NOMO-1 (cell line): ENCODE results near the gene FAM229B.
"Not testable (repeated sequence)": the region's sequence is repeated elsewhere in the genome, so short reads cannot be mapped to it uniquely, and the experiment has no call there.

Experiments used
- DNase-seq, 2 experiments: peaks; one replicate each; lab custom pipeline; 2025; ENCODE audit not compliant: unreplicated experiment in 2 of 2; lab: John Stamatoyannopoulos, UW

Gene FAM229B

DNA sequence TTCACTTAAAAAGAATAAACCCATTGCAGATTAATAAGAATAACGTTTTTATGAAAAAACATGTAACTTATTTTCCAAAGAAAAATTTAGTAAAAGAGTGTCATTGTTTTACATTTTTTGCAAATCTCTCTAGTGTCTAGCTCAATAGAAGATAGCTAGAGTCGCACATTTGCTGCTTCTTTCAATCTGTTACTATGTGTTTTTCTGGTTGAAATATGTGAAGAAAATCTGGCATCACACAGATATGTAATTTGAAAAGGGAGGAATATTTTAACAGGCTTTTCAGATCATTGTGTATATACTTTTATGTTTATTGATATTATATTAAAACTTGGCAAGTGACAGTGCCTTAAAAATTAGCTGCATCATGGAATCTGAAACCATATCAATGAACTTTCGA, 24.4 kb upstream of the FAM229B start:
- no peak for DNase-seq

GRCh38 chr6:112065426-112065986, 21.9 kb upstream of the FAM229B start:
- DNase-seq, result no peak

- DNase-seq, result no peak
Observed at GRCh38 chr6:112066606-112067005, 20.8 kb upstream of the FAM229B start.

DNA sequence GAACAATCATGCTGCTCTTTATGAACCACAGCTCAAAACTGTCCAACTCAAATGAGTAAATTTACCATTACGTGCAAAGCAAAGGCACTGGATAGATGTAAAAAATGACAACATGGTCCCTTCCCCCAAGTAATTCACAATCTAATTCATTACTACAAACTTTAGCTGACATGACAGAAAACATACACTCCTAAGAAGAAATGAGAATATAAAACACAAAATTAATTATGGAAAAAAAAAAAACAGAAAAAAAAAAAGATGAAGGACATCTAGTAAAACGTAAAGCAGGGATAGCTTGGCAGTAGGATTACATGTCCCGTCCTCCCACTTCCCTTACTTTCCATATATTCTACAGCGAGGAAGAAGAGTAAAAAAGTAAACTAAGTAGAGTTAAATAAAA, 5.8 kb upstream of the FAM229B start:
- DNase-seq, result no peak

- no peak for DNase-seq
Observed at GRCh38 chr6:112085286-112086065, 1.9 kb upstream of the FAM229B start.

GRCh38 chr6:112086744-112087135, 651 bp upstream of the FAM229B start:
- DNase-seq, result peak; percentile 40 to 50

GRCh38 chr6:112087916-112088315, 525 bp downstream of the FAM229B start:
- no peak for DNase-seq

DNA sequence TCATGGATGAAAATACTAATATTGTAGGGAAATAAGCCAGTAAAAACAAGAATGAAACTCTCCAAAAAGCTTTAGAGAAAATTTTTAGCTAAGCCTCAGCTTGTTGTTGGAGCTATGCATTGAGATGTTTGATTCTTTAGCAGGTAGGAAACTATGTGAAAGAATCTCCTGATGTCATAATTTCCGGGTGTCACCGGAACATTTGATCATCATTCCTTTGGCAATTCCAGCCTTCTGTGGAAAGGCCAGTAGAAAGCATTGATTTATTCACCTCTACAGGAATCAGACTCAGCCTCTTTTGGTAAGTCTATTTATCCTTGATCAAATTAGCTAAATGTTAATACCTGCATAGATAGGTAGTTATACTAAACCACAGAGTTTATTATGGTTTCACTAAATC, 9.5 kb downstream of the FAM229B start:
- DNase-seq, result no peak

GRCh38 chr6:112100561-112100960, 13.2 kb downstream of the FAM229B start:
- no peak for DNase-seq

DNA sequence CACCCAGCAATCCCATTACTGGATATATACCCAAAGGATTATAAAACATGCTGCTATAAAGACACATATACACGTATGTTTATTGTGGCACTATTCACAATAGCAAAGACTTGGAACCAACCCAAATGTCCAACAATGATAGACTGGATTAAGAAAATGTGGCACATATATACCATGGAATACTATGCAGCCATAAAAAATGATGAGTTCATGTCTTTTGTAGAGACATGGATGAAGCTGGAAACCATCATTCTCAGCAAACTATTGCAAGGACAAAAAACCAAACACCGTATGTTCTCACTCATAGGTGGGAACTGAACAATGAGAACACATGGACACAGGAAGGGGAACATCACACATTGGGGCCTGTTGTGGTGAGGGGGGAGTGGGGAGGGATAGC, 18.6 kb downstream of the FAM229B start:
- DNase-seq, result not testable (repeated sequence)

GRCh38 chr6:112106562-112106961, 19.2 kb downstream of the FAM229B start:
- DNase-seq, result no peak

- no peak for DNase-seq
Observed at GRCh38 chr6:112109262-112109661, 21.9 kb downstream of the FAM229B start.

DNA sequence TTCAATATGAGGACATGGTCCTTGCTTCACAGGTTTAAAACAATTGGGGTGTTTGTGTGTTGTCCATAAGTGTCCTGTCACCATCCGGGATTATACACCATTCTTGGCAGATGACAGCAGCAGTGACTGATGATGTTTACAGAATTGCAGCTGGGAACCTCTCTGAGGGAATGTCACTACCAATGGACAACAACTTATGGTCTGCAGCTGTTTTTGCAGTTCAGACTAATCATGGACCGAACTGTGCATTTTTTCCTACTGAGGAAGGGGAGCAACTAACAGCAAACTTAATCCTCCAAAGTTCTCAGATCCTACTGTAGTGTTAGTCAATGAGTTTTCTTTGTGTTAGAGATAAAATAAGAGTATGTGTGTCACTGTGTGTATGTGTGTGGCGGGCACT, 26.0 kb downstream of the FAM229B start:
- no peak for DNase-seq

DNA sequence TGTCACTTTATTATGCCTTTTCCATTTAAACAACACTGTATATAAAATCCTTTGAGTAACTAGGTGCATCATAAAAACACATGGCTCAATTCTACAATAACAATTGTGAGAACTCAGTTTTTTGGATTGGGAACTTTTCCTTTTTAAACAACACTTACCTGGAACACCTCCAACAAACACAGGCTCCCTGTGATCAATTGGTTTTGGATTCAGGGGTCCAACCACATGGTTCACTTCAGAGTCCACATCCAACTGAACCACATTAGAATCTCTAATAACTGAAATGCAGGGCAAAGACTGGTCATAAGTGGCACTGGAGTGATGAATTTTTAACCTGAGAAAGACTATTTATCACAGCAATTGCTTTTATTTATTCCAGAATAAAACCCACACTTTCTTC, 26.5 kb downstream of the FAM229B start:
- no peak for DNase-seq

GRCh38 chr6:112114577-112115223, 27.3 kb downstream of the FAM229B start:
- no peak for DNase-seq

GRCh38 chr6:112116221-112116620, 28.8 kb downstream of the FAM229B start:
- no peak for DNase-seq

- DNase-seq, result peak in 1 of 2 experiments; percentile 46
Observed at GRCh38 chr6:112117554-112117953, 30.2 kb downstream of the FAM229B start.

- no peak for DNase-seq
Observed at GRCh38 chr6:112118034-112118433, 30.6 kb downstream of the FAM229B start.

GRCh38 chr6:112122756-112123155, 35.4 kb downstream of the FAM229B start:
- DNase-seq, result peak in 1 of 2 experiments; percentile 25

- DNase-seq, result no peak
Observed at GRCh38 chr6:112123982-112124381, 36.6 kb downstream of the FAM229B start.

DNA sequence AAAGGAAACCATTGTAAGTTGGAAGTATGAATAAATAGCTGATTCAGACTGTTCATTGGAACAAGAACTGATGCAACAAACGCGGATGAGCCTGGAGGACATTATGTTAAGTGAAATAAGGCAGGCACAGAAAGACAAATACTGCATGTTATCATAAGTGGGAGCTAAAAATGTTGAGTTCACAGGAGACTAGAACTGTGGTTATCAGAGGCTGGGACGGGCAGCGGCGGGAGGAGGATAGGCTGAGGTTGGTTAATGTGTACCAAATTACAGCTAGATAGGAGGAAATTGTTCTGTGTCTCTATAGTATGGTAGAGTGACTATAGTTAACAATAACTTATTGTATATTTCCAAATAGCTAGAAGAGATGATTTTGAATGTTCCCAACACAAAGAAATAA, 40.8 kb downstream of the FAM229B start:
- DNase-seq, result no peak

GRCh38 chr6:112130878-112131277, 43.5 kb downstream of the FAM229B start:
- no peak for DNase-seq
